Stimulated activated CD4-positive, alpha-beta T cell treated with anti-CD3 and anti-CD28 coated beads, Interleukin-12 subunit alpha, Interleukin-12 subunit beta, amount 100 ng/mL, for 4 hours (primary cell): ENCODE results near the gene SH3GLB1.

ENCODE experiments used
- DNase-seq: peaks from one replicate; pipeline ENCODE4 v3.0.0-alpha.2; 2020

Gene SH3GLB1

GRCh38 chr1:86739648-86740509 lies 35.5 kb downstream of the SH3GLB1 start:
- no peak for DNase-seq

GRCh38 chr1:86741947-86742572 lies 37.7 kb downstream of the SH3GLB1 start:
- DNase-seq: peak; percentile 31

GRCh38 chr1:86747304-86747703 lies 42.9 kb downstream of the SH3GLB1 start:
- DNase-seq: no peak

GRCh38 chr1:86748622-86749373 lies 44.4 kb downstream of the SH3GLB1 start:
- DNase-seq: no peak

- DNase-seq: no peak
Observed at GRCh38 chr1:86750076-86750475, 45.7 kb downstream of the SH3GLB1 start.

GRCh38 chr1:86750530-86750929 lies 46.2 kb downstream of the SH3GLB1 start:
- no peak for DNase-seq

- no peak for DNase-seq
Observed at GRCh38 chr1:86751923-86752322, 47.5 kb downstream of the SH3GLB1 start.

- no peak for DNase-seq
Observed at GRCh38 chr1:86753700-86754099, 49.3 kb downstream of the SH3GLB1 start.

GRCh38 chr1:86754265-86754974 lies 50.0 kb downstream of the SH3GLB1 start:
- no peak for DNase-seq

- no peak for DNase-seq
Observed at GRCh38 chr1:86756062-86756406, 51.7 kb downstream of the SH3GLB1 start.

GRCh38 chr1:86757272-86757984 lies 53.1 kb downstream of the SH3GLB1 start:
- DNase-seq: no peak

GRCh38 chr1:86758570-86758969 lies 54.2 kb downstream of the SH3GLB1 start:
- DNase-seq: no peak

GRCh38 chr1:86760199-86760598 lies 55.8 kb downstream of the SH3GLB1 start:
- no peak for DNase-seq

- DNase-seq: no peak
Observed at GRCh38 chr1:86762336-86762735, 58.0 kb downstream of the SH3GLB1 start.

- DNase-seq: no peak
Observed at GRCh38 chr1:86764523-86764922, 60.1 kb downstream of the SH3GLB1 start.

- no peak for DNase-seq
Observed at GRCh38 chr1:86765073-86765472, 60.7 kb downstream of the SH3GLB1 start.

GRCh38 chr1:86765674-86766073 lies 61.3 kb downstream of the SH3GLB1 start:
- DNase-seq: no peak

GRCh38 chr1:86768554-86768953 lies 64.2 kb downstream of the SH3GLB1 start:
- DNase-seq: no peak

GRCh38 chr1:86769065-86769464 lies 64.7 kb downstream of the SH3GLB1 start:
- DNase-seq: no peak

GRCh38 chr1:86773341-86774288 lies 69.2 kb downstream of the SH3GLB1 start:
- no peak for DNase-seq
